H1 (cell line): ENCODE results near the gene FAM228B. TPM values are rescaled to one million over a fixed set of nuclear protein-coding genes. Genes with fewer than 3 reads are reported as not detected.

Source experiments
- polyA plus RNA-seq, 7 experiments: library from polyadenylated mRNA; depleted of rRNA in 3 of 7; stranded (reverse) in 5 of 7; unstranded in 2 of 7; fragments of >200 nt in 5 of 7; fragments of 200-250 nt in 2 of 7; gene quantifications; 1 replicate in 5 of 7; 2 replicates in 1 of 7; 4 replicates in 1 of 7; pipeline versions ENCODE4 v1.2.1 to v1.2.3, GENCODE V29; 2011 to 2013; ENCODE audit warnings: missing spikeins in 2 of 7, mixed read lengths in 2 of 7
- total RNA-seq: library from RNA; stranded (reverse); fragmentation: NEBNext Ultra II Directional; extraction: Animal tissue kit (Norgen Biotek cat#: 25700); gene quantifications from 2 replicates; pipeline ENCODE4 v1.2.1, GENCODE V29; 2021

FAM228B gene
- total and polyA plus RNA-seq, 2 of the 8 experiments (the other 6 are each of a cell fraction or from before 2014, with no cell fraction given), result 1.4 to 3.2 TPM

Other genes with a start within 250 kb of the FAM228B start
- gene ATAD2B, start 196.3 kb upstream of the FAM228B start, total RNA-seq, result 15.3 and 16.1 TPM in 2 replicates
- gene ATAD2B, start 196.3 kb upstream of the FAM228B start, polyA plus RNA-seq (2011; rRNA removed), result 2.7 and 3.4 TPM in 2 replicates
- 19.0 and 20.4 TPM in 2 replicates for gene UBXN2A, start 183.0 kb upstream of the FAM228B start, total RNA-seq
- gene UBXN2A, start 183.0 kb upstream of the FAM228B start, polyA plus RNA-seq (2011; rRNA removed), result 2.6 and 3.6 TPM in 2 replicates
- 0.48 and 1.1 TPM in 2 replicates for gene MFSD2B, start 113.4 kb upstream of the FAM228B start, total RNA-seq
- 0.33 and 0.46 TPM in 2 replicates for gene MFSD2B, start 113.4 kb upstream of the FAM228B start, polyA plus RNA-seq (2011; rRNA removed)
- 37.6 and 40.1 TPM in 2 replicates for gene WDCP, start 76.1 kb upstream of the FAM228B start, total RNA-seq
- gene WDCP, start 76.1 kb upstream of the FAM228B start, polyA plus RNA-seq (2011; rRNA removed), result 18.0 and 19.2 TPM in 2 replicates
- 47.6 and 50.8 TPM in 2 replicates for gene FKBP1B, start 73.7 kb upstream of the FAM228B start, total RNA-seq
- gene FKBP1B, start 73.7 kb upstream of the FAM228B start, polyA plus RNA-seq (2011; rRNA removed), result 135 and 151 TPM in 2 replicates
- 126 and 127 TPM in 2 replicates for gene SF3B6, start 47.1 kb upstream of the FAM228B start, total RNA-seq
- 86.6 and 155 TPM in 2 replicates for gene SF3B6, start 47.1 kb upstream of the FAM228B start, polyA plus RNA-seq (2011; rRNA removed)
- 29.4 and 30.1 TPM in 2 replicates for gene TP53I3, start 38.6 kb upstream of the FAM228B start, total RNA-seq
- 34.5 and 36.3 TPM in 2 replicates for gene TP53I3, start 38.6 kb upstream of the FAM228B start, polyA plus RNA-seq (2011; rRNA removed)
- gene PFN4, start 135 bp upstream of the FAM228B start, total RNA-seq, result not detected in 2 replicates
- not detected in 2 replicates for gene PFN4, start 135 bp upstream of the FAM228B start, polyA plus RNA-seq (2011; rRNA removed)
- not detected in 2 replicates for gene FAM228A, start 51.6 kb downstream of the FAM228B start, total RNA-seq
- gene FAM228A, start 51.6 kb downstream of the FAM228B start, polyA plus RNA-seq (2011; rRNA removed), result not detected in 2 replicates
- 14.7 and 17.0 TPM in 2 replicates for gene ITSN2, start 237.1 kb downstream of the FAM228B start, total RNA-seq
- 9.3 and 9.4 TPM in 2 replicates for gene ITSN2, start 237.1 kb downstream of the FAM228B start, polyA plus RNA-seq (2011; rRNA removed)